Left cardiac atrium (tissue), 4 donors: ENCODE measurements around the gene OLIG2. TPM values are rescaled to one million over a fixed set of nuclear protein-coding genes. Genes with fewer than 3 reads are reported as not detected.

ENCODE experiments used
- ATAC-seq, 2 donors: fragments of 200-7000 bp; cut with Tn5 transposase; one replicate each; pipeline ENCODE4 v1.9.1; 2020; ENCODE audit warnings: mild to moderate bottlenecking in 2 of 2, moderate library complexity in 2 of 2
- DNase-seq: peaks from one replicate; pipeline ENCODE4 v3.0.0-alpha.2; 2020
- intact Hi-C, 2 donors: fragments of 100-400 bp; cut with DNase I; formaldehyde crosslinking; loops; one replicate each; pipeline versions ENCODE4 v1.14.1 to v1.15.1; 2022 to 2023
- long read RNA-seq: library from polyadenylated mRNA; unstranded; transcript quantifications from one replicate; pipeline ENCODE4 v2.0.0, GENCODE V29; 2021
- total RNA-seq, 2 donors: library from RNA; stranded (reverse); fragmentation: NEBNext Ultra II Directional; extraction: Animal tissue kit (Norgen Biotek cat#: 25700); gene quantifications; one replicate each; pipeline ENCODE4 v1.2.1, GENCODE V29; 2021
- donor health status: DM: no; HTN: yes; CAD: no.
- donor health status: DM: no; HTN: yes; CAD: no; lungs with severe emphysema.
- donor health status: DM: yes; HTN: yes; CAD: no.
- donor health status: Dilated cardiomyopathy.

The OLIG2 gene
- total RNA-seq = not detected
- long read RNA-seq = 0 reads

GRCh38 chr21:33025489-33026442 lies at the start of gene OLIG2:
Gene OLIG2 (plus strand): TSS chr21:33025935. CDS start chr21:33026863, 928 bp downstream.
- DNase-seq = no peak
- peak in 1 of 2 donors; percentile 46 for ATAC-seq
- intact Hi-C loops = loop anchor here in 1 of 2 donors (5.0 kb wide), 1 partner anchor 42 kb away; no protein-coding TSS in a partner anchor

DNA sequence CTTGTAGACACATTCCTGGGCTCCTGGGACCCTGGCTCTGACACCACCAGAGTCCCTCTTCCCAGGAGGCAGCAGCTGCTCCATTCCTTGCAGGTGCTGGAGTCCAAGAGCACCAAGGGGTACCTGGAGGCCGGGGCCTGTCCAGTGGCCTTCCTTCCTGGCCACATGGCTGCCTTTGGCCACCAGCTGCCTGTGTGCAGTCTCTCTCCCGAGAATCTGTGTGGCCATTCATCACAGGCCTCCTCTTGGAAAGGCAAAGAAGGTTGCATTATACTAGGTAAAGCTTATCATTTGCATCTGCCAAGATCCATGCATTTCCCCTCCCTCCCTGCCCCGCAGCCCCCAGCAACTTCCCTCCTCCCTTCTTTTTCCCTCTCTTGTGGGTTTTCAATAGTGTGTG lies 48.9 kb upstream of the OLIG2 start:
- intact Hi-C loops = no loop called here
- no peak for ATAC-seq
- no peak for DNase-seq

DNA sequence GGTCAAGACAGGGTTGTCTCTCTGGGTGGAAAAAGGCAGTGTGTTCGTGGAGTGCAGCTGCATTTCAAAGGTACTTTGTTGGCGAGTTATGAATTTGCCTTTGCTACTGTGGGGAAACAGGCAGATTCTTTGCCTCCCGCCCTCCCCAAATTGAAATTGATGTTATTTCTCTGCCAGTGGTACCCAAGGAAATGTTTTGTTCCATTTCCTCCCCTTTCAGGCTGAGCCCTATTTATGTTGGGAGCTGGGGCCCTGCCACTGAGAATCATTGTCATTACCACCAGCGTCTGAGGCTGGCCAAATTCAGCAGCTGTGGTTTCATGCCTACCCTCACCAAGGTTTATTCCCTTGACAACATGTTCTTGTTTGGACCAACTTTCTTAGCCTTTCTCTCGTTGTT lies 48.5 kb upstream of the OLIG2 start:
- intact Hi-C loops = no loop called here

DNA sequence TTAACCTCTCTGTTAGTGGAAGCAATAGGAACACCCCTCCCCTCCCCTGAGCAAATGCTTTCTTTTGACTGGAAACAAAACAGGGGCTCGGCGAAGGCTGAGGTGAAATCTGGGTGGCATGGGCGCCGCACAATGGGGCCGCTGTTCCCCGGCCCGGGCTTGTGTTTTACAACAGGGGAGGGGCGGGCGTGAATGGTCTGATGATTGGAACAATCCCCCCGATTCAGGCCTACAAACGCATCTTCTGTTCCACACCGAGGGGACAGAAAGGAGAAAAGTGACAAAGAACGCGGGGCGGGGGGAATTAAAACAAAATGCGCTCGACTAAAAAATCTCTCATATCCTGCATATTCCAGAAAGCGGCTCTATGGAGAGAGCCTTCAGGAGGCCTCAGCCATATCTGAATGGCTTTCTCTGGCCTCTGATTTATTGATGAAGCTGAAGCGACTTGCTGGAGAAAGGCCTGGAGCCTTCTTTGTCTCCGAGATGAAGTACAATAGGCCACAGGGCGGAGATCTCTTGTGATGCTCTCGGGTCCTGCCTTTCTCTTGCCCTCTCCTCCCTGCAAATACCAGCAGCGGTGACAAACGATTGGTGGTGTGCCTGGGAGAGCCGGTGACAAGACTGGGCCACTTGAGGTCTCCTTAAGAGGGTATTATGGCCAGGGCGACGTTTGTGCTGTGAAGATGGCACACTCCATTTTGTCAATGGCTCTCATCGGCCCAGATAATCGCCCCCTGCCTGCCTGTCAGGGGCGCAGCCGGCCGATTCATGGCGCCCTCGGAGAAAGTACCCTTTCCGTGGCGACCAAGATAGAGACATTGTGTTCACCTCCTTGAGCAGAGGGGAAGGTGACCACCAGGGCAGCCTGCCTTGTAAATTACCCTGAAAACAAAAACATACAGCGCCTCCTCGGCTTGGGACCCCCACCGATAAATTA lies 47.1 kb upstream of the OLIG2 start:
- DNase-seq (no peak), ATAC-seq (no peak)
- intact Hi-C loops = no loop called here

More for the DNA sequence above, 48.5 kb upstream of the OLIG2 start:
- DNase-seq = no peak
- no peak for ATAC-seq

- no peak for DNase-seq
- intact Hi-C loops = no loop called here
- no peak for ATAC-seq
Observed at GRCh38 chr21:32979598-32980268, 46.0 kb upstream of the OLIG2 start.

- ATAC-seq (no peak), DNase-seq (no peak)
- intact Hi-C loops = no loop called here
Observed at GRCh38 chr21:32981096-32981495, 44.6 kb upstream of the OLIG2 start.

DNA sequence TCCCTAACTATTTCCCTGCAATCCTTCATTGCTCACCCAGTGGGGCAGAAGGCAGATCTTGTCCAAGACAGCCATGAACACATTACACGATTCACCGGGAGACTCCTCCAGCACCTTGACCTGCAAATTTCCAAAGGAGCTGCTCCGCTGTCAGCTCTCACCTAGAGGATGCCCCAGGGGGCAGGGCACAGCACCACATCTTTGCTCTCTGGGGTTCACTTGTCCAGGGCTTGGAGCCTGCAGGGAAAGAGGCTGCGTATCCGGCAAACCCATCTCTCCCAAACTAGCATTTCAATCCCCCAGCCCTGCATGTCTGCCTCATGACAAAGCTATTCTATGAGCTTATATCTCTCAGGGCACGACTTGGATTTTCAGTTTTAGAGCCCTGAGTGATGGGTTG lies 35.1 kb upstream of the OLIG2 start:
- ATAC-seq (no peak), DNase-seq (no peak)
- intact Hi-C loops = loop anchor here in 1 of 2 donors (5.0 kb wide), 1 partner anchor 137 kb away; no protein-coding TSS in a partner anchor

DNA sequence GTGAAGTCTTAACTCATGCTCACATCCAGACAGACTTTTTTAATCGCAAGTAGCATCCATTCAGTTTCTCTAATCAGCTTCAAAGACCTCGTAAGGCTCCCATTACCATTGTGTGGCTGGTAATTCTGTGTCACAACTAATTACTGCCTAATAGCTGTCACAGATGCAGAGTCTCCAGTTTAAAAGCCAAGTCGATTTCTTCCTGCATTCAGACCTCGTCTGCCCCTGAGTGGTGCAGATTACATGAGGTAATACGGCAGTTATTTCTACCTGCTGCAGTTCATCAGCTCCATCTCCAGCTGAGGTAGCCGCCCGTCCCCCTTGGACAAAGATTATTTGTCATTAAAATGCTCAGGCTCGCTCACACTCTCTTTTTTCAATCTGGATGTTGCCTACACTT lies 34.4 kb upstream of the OLIG2 start:
- ATAC-seq (no peak), DNase-seq (no peak)
- intact Hi-C loops = loop anchor here in 1 of 2 donors (5.0 kb wide), 1 partner anchor 136 kb away; no protein-coding TSS in a partner anchor

DNA sequence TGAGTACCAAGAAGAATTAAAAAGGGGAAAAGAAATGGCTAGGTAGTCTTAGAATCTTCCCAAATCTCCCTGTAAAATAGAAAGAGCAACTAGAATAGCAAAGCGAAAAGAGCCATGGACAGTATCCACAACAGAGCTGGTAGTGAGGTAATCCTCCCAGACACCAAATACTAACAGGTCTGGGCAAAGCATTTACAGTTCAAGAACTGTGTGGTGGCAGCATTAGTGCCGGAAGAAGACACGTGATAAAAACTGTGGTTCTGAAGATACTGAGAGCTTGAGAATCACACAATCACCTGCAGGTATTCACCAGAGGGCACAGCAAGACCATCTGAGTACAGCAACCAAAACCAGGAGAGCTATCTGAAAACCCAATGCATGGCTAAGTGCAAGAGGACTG lies 31.8 kb upstream of the OLIG2 start:
- intact Hi-C loops = loop anchor here in 1 of 2 donors (5.0 kb wide), 1 partner anchor 133 kb away; no protein-coding TSS in a partner anchor

DNA sequence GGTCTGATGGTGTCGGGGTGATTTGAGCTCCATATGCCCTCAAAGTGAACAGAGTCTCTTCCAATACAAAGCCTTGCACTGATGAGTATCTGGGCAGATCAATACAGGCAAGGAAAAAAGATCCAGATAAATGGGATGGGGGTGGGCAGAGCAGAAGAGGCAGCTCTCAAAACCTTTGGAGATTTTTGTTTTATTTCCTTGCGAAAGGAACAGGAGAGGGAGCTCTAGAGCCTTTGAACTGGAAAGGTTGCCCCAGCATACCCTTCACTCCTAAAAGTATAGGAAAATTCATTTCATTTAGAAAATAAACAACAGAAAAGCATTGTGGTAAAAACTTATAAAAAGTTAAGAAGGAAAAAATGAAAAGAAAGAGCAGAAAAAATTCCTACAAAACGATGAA lies 31.4 kb upstream of the OLIG2 start:
- ATAC-seq (no peak), DNase-seq (no peak)
- intact Hi-C loops = loop anchor here in 1 of 2 donors (5.0 kb wide), 1 partner anchor 133 kb away; no protein-coding TSS in a partner anchor

More for the DNA sequence above, 31.8 kb upstream of the OLIG2 start:
- DNase-seq (no peak), ATAC-seq (no peak)

DNA sequence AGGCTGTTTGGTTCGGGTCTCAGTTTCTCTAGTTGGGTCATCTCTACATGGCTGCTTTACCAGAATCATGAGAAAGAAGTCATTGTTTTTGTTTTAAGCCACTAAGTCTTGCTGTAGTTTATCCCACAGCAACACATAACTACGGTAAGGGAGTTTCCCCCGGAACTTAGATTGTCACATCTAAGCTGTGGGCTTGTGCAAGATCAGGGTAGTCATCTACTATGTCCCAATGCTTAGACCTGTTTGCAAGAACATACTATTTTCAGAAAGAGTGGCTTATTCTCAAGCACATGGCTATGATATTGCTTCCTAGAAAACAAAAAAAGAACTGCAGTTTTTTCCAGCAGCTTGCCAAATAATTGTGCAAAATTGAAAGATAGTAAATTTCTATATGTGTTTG lies 18.0 kb upstream of the OLIG2 start:
- intact Hi-C loops = no loop called here
- no peak for ATAC-seq
- no peak for DNase-seq

GRCh38 chr21:33008333-33009051 lies 17.2 kb upstream of the OLIG2 start:
- DNase-seq (no peak), ATAC-seq (no peak)
- intact Hi-C loops = no loop called here

- DNase-seq (no peak), ATAC-seq (no peak)
- intact Hi-C loops = no loop called here
Observed at GRCh38 chr21:33010931-33011330, 14.8 kb upstream of the OLIG2 start.

DNA sequence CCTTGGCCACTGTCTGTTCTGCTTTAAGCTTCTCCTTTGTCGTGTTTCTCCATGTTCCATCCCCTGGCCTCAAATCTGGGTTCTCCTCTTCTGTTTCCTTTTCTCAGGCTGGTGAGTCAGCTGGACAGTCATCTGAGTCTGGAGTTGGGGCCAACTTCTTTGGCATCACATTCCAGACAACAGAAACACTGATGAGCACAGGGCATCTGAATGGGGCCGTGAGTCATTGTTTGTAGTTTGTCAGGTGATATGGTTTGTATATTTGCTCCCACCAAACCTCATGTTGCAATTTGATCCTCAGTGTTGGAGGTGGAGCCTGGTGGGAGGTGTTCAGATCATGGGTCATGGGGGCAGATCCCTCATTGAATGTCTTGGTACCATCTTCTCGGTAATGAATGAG lies 14.3 kb upstream of the OLIG2 start:
- no peak for DNase-seq
- intact Hi-C loops = no loop called here
- peak in 1 of 2 donors; percentile 70 for ATAC-seq

- no peak for ATAC-seq
- no peak for DNase-seq
- intact Hi-C loops = no loop called here
Observed at GRCh38 chr21:33013626-33014025, 12.1 kb upstream of the OLIG2 start.

DNA sequence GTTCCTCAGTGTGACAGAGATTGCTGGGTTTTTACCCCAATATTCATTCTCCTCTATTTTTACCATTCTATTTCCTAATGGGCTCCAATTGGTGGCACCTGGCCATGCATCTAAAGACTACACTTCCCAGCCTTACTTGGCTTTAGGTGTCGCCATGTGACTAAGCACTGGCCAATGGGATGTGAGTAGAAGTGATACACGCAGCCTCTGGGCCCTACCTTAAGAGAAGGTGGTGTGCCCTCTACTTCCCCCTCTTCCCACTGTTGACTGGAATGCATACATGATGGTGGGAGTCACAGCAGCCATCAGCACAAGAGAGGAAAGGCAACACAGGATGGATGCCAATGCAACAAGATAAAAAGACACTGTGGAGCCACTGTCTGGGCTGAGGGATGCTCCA lies 11.4 kb upstream of the OLIG2 start:
- DNase-seq (no peak), ATAC-seq (no peak)
- intact Hi-C loops = no loop called here

DNA sequence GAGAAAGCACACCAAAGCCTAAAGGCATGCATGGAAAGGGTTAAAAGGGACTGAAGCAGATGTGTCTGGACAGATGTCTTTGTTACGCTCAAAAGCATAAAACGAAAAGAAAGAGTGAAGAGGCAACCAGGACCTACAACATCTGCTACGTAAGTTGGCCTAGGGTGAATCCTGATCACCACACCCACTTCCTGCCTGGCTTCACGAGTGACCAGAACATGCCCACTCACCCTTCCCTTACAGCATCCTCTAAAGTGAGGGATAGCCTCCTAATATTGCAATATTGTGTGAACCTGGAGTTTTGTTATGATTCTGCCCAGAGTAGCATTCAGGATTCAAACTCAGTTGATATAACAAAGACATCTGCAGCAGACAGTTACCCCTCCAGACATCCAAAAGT lies 10.6 kb upstream of the OLIG2 start:
- no peak for DNase-seq
- no peak for ATAC-seq
- intact Hi-C loops = no loop called here

- intact Hi-C loops = no loop called here
- ATAC-seq = no peak
- DNase-seq = no peak
Observed at GRCh38 chr21:33015756-33016155, 10.0 kb upstream of the OLIG2 start.
